CD14-positive monocyte (primary cell): Measurements from ENCODE around the gene DEFB129. TPM values are rescaled to one million over a fixed set of nuclear protein-coding genes. Genes with fewer than 3 reads are reported as not detected.

Source experiments
- DNase-seq, 3 donors: peaks; one replicate each; pipeline ENCODE4 v3.0.0-alpha.2; 2011 to 2022
- H2AFZ ChIP-seq: 2 replicates; pipeline ENCODE4 v1.6.0; 2012; ENCODE audit warnings: mild to moderate bottlenecking, low read depth, low read length, inconsistent platforms; ENCODE audit not compliant: insufficient read depth, poor library complexity, severe bottlenecking
- H3K27ac ChIP-seq, 2 donors: 1 replicate in 1 of 2; 2 replicates in 1 of 2; pipeline ENCODE4 v1.5.1; 2012 to 2013; ENCODE audit warnings: low read length in 2 of 2, control low read depth in 1 of 2, inconsistent platforms in 1 of 2, low read depth in 1 of 2, mild to moderate bottlenecking in 1 of 2
- H3K27me3 ChIP-seq, 2 donors: one replicate each; pipeline versions ENCODE4 v1.6.0 to v1.6.1; 2011 to 2013; ENCODE audit warnings: low read length in 2 of 2; ENCODE audit not compliant: control insufficient read depth in 2 of 2, insufficient read depth in 2 of 2
- H3K36me3 ChIP-seq, 2 donors: replicated peaks in 1 of 2; 1 replicate in 1 of 2; 2 replicates in 1 of 2; pipeline versions ENCODE4 v1.5.1 to v1.6.1; 2012 to 2013; ENCODE audit warnings: low read length in 2 of 2, control low read depth in 1 of 2, inconsistent platforms in 1 of 2, mild to moderate bottlenecking in 1 of 2; ENCODE audit not compliant: insufficient read depth in 2 of 2, control insufficient read depth in 1 of 2
- H3K4me1 ChIP-seq, 2 donors: 1 replicate in 1 of 2; 2 replicates in 1 of 2; pipeline versions ENCODE4 v1.5.1 to v1.6.1; 2012 to 2013; ENCODE audit warnings: low read length in 2 of 2, control low read depth in 1 of 2, inconsistent platforms in 1 of 2, mild to moderate bottlenecking in 1 of 2, moderate library complexity in 1 of 2; ENCODE audit not compliant: insufficient read depth in 2 of 2, control insufficient read depth in 1 of 2
- H3K4me2 ChIP-seq: replicated peaks from 2 replicates; pipeline ENCODE3; 2012; ENCODE audit warnings: low read length, moderate library complexity, mild to moderate bottlenecking; ENCODE audit not compliant: poor library complexity, severe bottlenecking; ENCODE audit errors: extremely low read depth
- H3K4me3 ChIP-seq, 3 experiments: fragments of 200-600 bp in 1 of 3; sonication (generic) in 1 of 3; replicated peaks in 1 of 3; 1 replicate in 2 of 3; 2 replicates in 1 of 3; pipeline ENCODE4 v1.5.1; 2011 to 2013; ENCODE audit warnings: low read length in 3 of 3, mild to moderate bottlenecking in 3 of 3, control low read depth in 2 of 3, low read depth in 2 of 3, inconsistent platforms in 1 of 3, moderate library complexity in 1 of 3
- H3K79me2 ChIP-seq: 2 replicates; pipeline ENCODE4 v1.6.0; 2012; ENCODE audit warnings: mild to moderate bottlenecking, control low read depth, inconsistent platforms, low read length, moderate library complexity; ENCODE audit not compliant: insufficient read depth
- H3K9ac ChIP-seq: 2 replicates; pipeline ENCODE4 v1.6.0; 2017; ENCODE audit warnings: low read length, mild to moderate bottlenecking; ENCODE audit not compliant: insufficient read depth, poor library complexity, severe bottlenecking
- H3K9me3 ChIP-seq, 2 donors: replicated peaks in 1 of 2; 1 replicate in 1 of 2; 2 replicates in 1 of 2; pipeline versions ENCODE4 v1.5.1 to v1.6.1; 2012 to 2013; ENCODE audit warnings: low read length in 2 of 2, control low read depth in 1 of 2; ENCODE audit not compliant: control insufficient read depth in 1 of 2, insufficient read depth in 1 of 2
- H4K20me1 ChIP-seq: 2 replicates; pipeline ENCODE4 v1.6.0; 2012; ENCODE audit warnings: mild to moderate bottlenecking, low read length, control low read depth, moderate library complexity; ENCODE audit not compliant: insufficient read depth
- H3K27ac Mint-ChIP-seq, 7 donors: one replicate each; pipeline ENCODE4 v1.8.0; 2020; ENCODE audit warnings: mild to moderate bottlenecking in 7 of 7, mixed read lengths in 7 of 7, moderate library complexity in 6 of 7, inconsistent platforms in 2 of 7
- H3K27me3 Mint-ChIP-seq, 3 donors: one replicate each; pipeline ENCODE4 v1.8.0; 2021 to 2022; ENCODE audit warnings: low read depth in 3 of 3, mild to moderate bottlenecking in 3 of 3, mixed read lengths in 3 of 3, moderate library complexity in 3 of 3, inconsistent platforms in 1 of 3
- H3K36me3 Mint-ChIP-seq, 2 donors: one replicate each; pipeline ENCODE4 v1.8.0; 2020; ENCODE audit warnings: mixed read lengths in 2 of 2, inconsistent platforms in 1 of 2, mild to moderate bottlenecking in 1 of 2
- H3K4me1 Mint-ChIP-seq: one replicate; pipeline ENCODE4 v1.8.0; 2020; ENCODE audit warnings: mild to moderate bottlenecking, mixed read lengths
- H3K4me3 Mint-ChIP-seq, 2 donors: one replicate each; pipeline ENCODE4 v1.8.0; 2020; ENCODE audit warnings: mild to moderate bottlenecking in 2 of 2, mixed read lengths in 2 of 2, moderate library complexity in 1 of 2
- H3K9me3 Mint-ChIP-seq, 7 donors: one replicate each; pipeline ENCODE4 v1.8.0; 2020 to 2022; ENCODE audit warnings: mixed read lengths in 7 of 7, mild to moderate bottlenecking in 6 of 7, moderate library complexity in 6 of 7, inconsistent platforms in 2 of 7
- CTCF ChIP-seq: fragments of 200-600 bp; IDR thresholded peaks from one replicate; pipeline ENCODE4 v1.8.0; 2022; ENCODE audit warnings: antibody characterized with exemption, mild to moderate bottlenecking
- WGBS: methylation state at CpG from one replicate; pipeline ENCODE4 v1.1.5; 2013; ENCODE audit warnings: missing lambda C conversion rate; ENCODE audit not compliant: insufficient coverage; 5-methylcytosine and 5-hydroxymethylcytosine counted together
- intact Hi-C, 2 donors: fragments of 100-400 bp; cut with micrococcal nuclease; formaldehyde crosslinking; loops; one replicate each; pipeline versions ENCODE4 v1.15.0 to v1.15.1; 2023
- polyA plus RNA-seq, 3 donors: library from polyadenylated mRNA; depleted of rRNA in 1 of 3; unstranded in 2 of 3; stranded (reverse) in 1 of 3; fragments of 300-500 nt in 2 of 3; fragments of >200 nt in 1 of 3; fragmentation: Illumina TruSeq in 2 of 3; gene quantifications; 1 replicate in 2 of 3; 2 replicates in 1 of 3; pipeline ENCODE4 v1.2.3, GENCODE V29; 2012 to 2021

DEFB129 gene
- polyA plus RNA-seq, 3 donors, result not detected

GRCh38 chr20:258963-259362 lies 31.9 kb downstream of the DEFB129 start:
- no peaks in the 10 kb centered on the region for H3K27me3 ChIP-seq
- Mint-ChIP-seq H3K9me3 (no peaks in the 10 kb centered on the region), H3K27ac (peak overlapping the region in 1 of 7 donors; percentile 18), H3K36me3 (no peaks in the 10 kb centered on the region), H3K4me3 (no peak overlapping the region), H3K27me3 (peaks cover 2 to 5% (median 3%) of the 10 kb centered on the region in 3 donors), H3K4me1 (peaks cover 10% of the 10 kb centered on the region)
- H3K27ac ChIP-seq, result no peak overlapping the region
- H4K20me1 ChIP-seq, result no peaks in the 10 kb centered on the region
- intact Hi-C loops, result no loop called here
- H3K79me2 ChIP-seq, result no peaks in the 10 kb centered on the region
- H3K4me3 ChIP-seq, result no peak overlapping the region
- H3K4me1 ChIP-seq, result no peaks in the 10 kb centered on the region
- H2AFZ ChIP-seq, result no peak overlapping the region
- WGBS, result 44% methylated on average over 8 of the region's 8 CpGs
- H3K9me3 ChIP-seq, result no peaks in the 10 kb centered on the region
- no peak overlapping the region for H3K4me2 ChIP-seq
- no peak overlapping the region for H3K9ac ChIP-seq
- no peaks in the 10 kb centered on the region for H3K36me3 ChIP-seq
- DNase-seq, result no peak
- TF ChIP-seq CTCF, result no peak

GRCh38 chr20:259981-260380 lies 32.9 kb downstream of the DEFB129 start:
- H3K27ac Mint-ChIP-seq, result no peak overlapping the region
- Histone ChIP-seq H3K36me3 (no peaks in the 10 kb centered on the region), H3K27ac (no peak overlapping the region), H3K4me1 (no peaks in the 10 kb centered on the region), H3K9me3 (no peaks in the 10 kb centered on the region), H3K4me3 (no peak overlapping the region), H4K20me1 (no peaks in the 10 kb centered on the region), H3K27me3 (no peaks in the 10 kb centered on the region), H2AFZ (no peak overlapping the region), H3K4me2 (no peak overlapping the region), H3K9ac (no peak overlapping the region), H3K79me2 (no peaks in the 10 kb centered on the region)
- no peak overlapping the region for H3K4me3 Mint-ChIP-seq
- no peak for DNase-seq
- intact Hi-C loops, result no loop called here
- H3K4me1 Mint-ChIP-seq, result peaks cover 10% of the 10 kb centered on the region
- no peaks in the 10 kb centered on the region for H3K9me3 Mint-ChIP-seq
- WGBS, result no CpG with 5 or more reads among the region's 2 CpGs
- H3K36me3 Mint-ChIP-seq, result no peaks in the 10 kb centered on the region
- H3K27me3 Mint-ChIP-seq, result peaks cover 2 to 3% (median 2%) of the 10 kb centered on the region in 3 donors
- TF ChIP-seq CTCF, result no peak
